DND-41 (cell line): ENCODE measurements around the gene HTT-AS.

Source experiments
- EZH2 ChIP-seq: IDR thresholded peaks from 3 replicates; pipeline ENCODE4 v1.6.1; 2012; ENCODE audit warnings: borderline replicate concordance, low read depth, mild to moderate bottlenecking, moderate library complexity, low read length, inconsistent platforms; ENCODE audit not compliant: severe bottlenecking
- TF ChIP-seq, protein P1 (sequence below): IDR thresholded peaks from 2 replicates; pipeline ENCODE4 v1.5.1; 2012; ENCODE audit warnings: borderline replicate concordance, low read length, moderate library complexity, mild to moderate bottlenecking; ENCODE audit not compliant: poor library complexity, severe bottlenecking; ENCODE audit errors: extremely low read depth

- TF ChIP-seq, protein P1, sequence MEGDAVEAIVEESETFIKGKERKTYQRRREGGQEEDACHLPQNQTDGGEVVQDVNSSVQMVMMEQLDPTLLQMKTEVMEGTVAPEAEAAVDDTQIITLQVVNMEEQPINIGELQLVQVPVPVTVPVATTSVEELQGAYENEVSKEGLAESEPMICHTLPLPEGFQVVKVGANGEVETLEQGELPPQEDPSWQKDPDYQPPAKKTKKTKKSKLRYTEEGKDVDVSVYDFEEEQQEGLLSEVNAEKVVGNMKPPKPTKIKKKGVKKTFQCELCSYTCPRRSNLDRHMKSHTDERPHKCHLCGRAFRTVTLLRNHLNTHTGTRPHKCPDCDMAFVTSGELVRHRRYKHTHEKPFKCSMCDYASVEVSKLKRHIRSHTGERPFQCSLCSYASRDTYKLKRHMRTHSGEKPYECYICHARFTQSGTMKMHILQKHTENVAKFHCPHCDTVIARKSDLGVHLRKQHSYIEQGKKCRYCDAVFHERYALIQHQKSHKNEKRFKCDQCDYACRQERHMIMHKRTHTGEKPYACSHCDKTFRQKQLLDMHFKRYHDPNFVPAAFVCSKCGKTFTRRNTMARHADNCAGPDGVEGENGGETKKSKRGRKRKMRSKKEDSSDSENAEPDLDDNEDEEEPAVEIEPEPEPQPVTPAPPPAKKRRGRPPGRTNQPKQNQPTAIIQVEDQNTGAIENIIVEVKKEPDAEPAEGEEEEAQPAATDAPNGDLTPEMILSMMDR = no peak
- no peak for TF ChIP-seq EZH2
Measured at GRCh38 chr4:3029464-3029863, 44.9 kb downstream of the HTT-AS start.
